Fibroblast of the aortic adventitia (primary cell): ENCODE results near the gene SOS1. TPM values are rescaled to one million over a fixed set of nuclear protein-coding genes. Genes with fewer than 3 reads are reported as not detected.
A peak's percentile ranks its signal among the peaks of the same experiment; 100 is the strongest.

Source experiments
- DNase-seq: peaks from one replicate; pipeline ENCODE4 v3.0.0-alpha.2; 2010; ENCODE audit warnings: low read depth
- H3K4me3 ChIP-seq: 2 replicates; pipeline ENCODE4 v1.5.1; 2011; ENCODE audit warnings: low read depth, mild to moderate bottlenecking, control low read depth, low read length, moderate library complexity
- CTCF ChIP-seq: IDR thresholded peaks from 2 replicates; pipeline ENCODE4 v1.5.1; 2011; ENCODE audit warnings: mild to moderate bottlenecking, low read length, control low read depth, inconsistent platforms; ENCODE audit not compliant: insufficient read depth
- total RNA-seq: library from RNA; depleted of rRNA; stranded (reverse); fragments of >200 nt; gene quantifications from 2 replicates; pipeline ENCODE4 v1.2.3, GENCODE V29; 2012; ENCODE audit warnings: low replicate concordance

The SOS1 gene
- total RNA-seq, 1 donor = 27.9 TPM

GRCh38 chr2:39154944-39155343 lies 34.1 kb upstream of the SOS1 start:
- no peak overlapping the region for H3K4me3 ChIP-seq
- no peak for TF ChIP-seq CTCF
- DNase-seq = no peak

GRCh38 chr2:39153312-39153711 lies 32.5 kb upstream of the SOS1 start:
- no peak for TF ChIP-seq CTCF
- no peak overlapping the region for H3K4me3 ChIP-seq
- DNase-seq = peak; percentile 71

GRCh38 chr2:39152504-39152903 lies 31.7 kb upstream of the SOS1 start:
- no peak for DNase-seq
- no peak overlapping the region for H3K4me3 ChIP-seq
- TF ChIP-seq CTCF = no peak

GRCh38 chr2:39150890-39151497 lies 30.1 kb upstream of the SOS1 start:
- no peak for DNase-seq
- TF ChIP-seq CTCF = no peak
- H3K4me3 ChIP-seq = no peak overlapping the region

GRCh38 chr2:39150102-39150562 lies 29.3 kb upstream of the SOS1 start:
- no peak for DNase-seq
- TF ChIP-seq CTCF = no peak
- no peak overlapping the region for H3K4me3 ChIP-seq

GRCh38 chr2:39146630-39147029 lies 25.8 kb upstream of the SOS1 start:
- TF ChIP-seq CTCF = no peak

GRCh38 chr2:39145906-39146421 lies 25.1 kb upstream of the SOS1 start:
- no peak overlapping the region for H3K4me3 ChIP-seq
- DNase-seq = no peak
- TF ChIP-seq CTCF = no peak

More at GRCh38 chr2:39146630-39147029, 25.8 kb upstream of the SOS1 start:
- DNase-seq = no peak
- no peak overlapping the region for H3K4me3 ChIP-seq
